PC-3 (cell line): Measurements from ENCODE around the gene ADIPOR1. TPM values are rescaled to one million over a fixed set of nuclear protein-coding genes. Genes with fewer than 3 reads are reported as not detected.

Experiments
- ATAC-seq: fragments of 200-7000 bp; cut with Tn5 transposase; 2 replicates; pipeline ENCODE4 v1.9.1; 2020; ENCODE audit warnings: mild to moderate bottlenecking, moderate library complexity
- BruUV-seq: library from RNA; stranded (reverse); fragments of 400-500 nt; replicated peaks from 2 replicates; lab custom pipeline; 2021; lab: Mats Ljungman, UMichigan
- CTCF ChIA-PET: fragments of 300-600 bp; sonication (Branson Sonifier 250); formaldehyde crosslinking; loops from one replicate; lab custom pipeline; 2022; ENCODE audit warnings: antibody characterized with exemption; lab: Charles Lee
- POLR2A ChIA-PET: fragments of 300-600 bp; sonication (Branson Sonifier 250); formaldehyde crosslinking; loops from one replicate; lab custom pipeline; 2022; ENCODE audit warnings: antibody characterized with exemption; ENCODE audit not compliant: unreplicated experiment; lab: Charles Lee
- DNase-seq: peaks from one replicate; pipeline ENCODE4 v3.0.0-alpha.2; 2015
- H2AFZ ChIP-seq: fragments of 300-600 bp; sonication (generic); 2 replicates; pipeline ENCODE4 v1.6.0; 2016; ENCODE audit warnings: antibody characterized with exemption, low read length
- H3F3A ChIP-seq: fragments of 300-600 bp; sonication (generic); one replicate; pipeline ENCODE4 v1.6.0; 2017; ENCODE audit warnings: antibody characterized with exemption, low read length, control low read depth, mild to moderate bottlenecking; ENCODE audit not compliant: unreplicated experiment
- H3K27ac ChIP-seq: fragments of 300-600 bp; sonication (generic); 2 replicates; pipeline ENCODE4 v1.5.1; 2016; ENCODE audit warnings: mild to moderate bottlenecking, low read length
- H3K27me3 ChIP-seq: fragments of 300-600 bp; sonication (generic); 2 replicates; pipeline ENCODE4 v1.6.1; 2016; ENCODE audit warnings: low read length, mixed read lengths
- H3K36me3 ChIP-seq: fragments of 300-600 bp; sonication (generic); 2 replicates; pipeline ENCODE4 v1.6.1; 2016; ENCODE audit warnings: low read depth, mixed run types, low read length, mixed read lengths
- H3K4me1 ChIP-seq: fragments of 300-600 bp; sonication (generic); 2 replicates; pipeline ENCODE4 v1.5.1; 2016; ENCODE audit warnings: low read length; ENCODE audit not compliant: insufficient read depth
- H3K4me2 ChIP-seq: fragments of 300-600 bp; sonication (generic); 2 replicates; pipeline ENCODE4 v1.6.0; 2016; ENCODE audit warnings: low read length
- H3K4me3 ChIP-seq: fragments of 300-600 bp; sonication (generic); 2 replicates; pipeline ENCODE4 v1.5.1; 2016; ENCODE audit warnings: mild to moderate bottlenecking, low read length, mixed read lengths
- H3K79me2 ChIP-seq: fragments of 300-600 bp; sonication (generic); 2 replicates; pipeline ENCODE4 v1.6.1; 2017; ENCODE audit warnings: low read length, mixed read lengths
- H3K9ac ChIP-seq: fragments of 300-600 bp; sonication (generic); 2 replicates; pipeline ENCODE4 v1.6.0; 2016; ENCODE audit warnings: mild to moderate bottlenecking, low read length
- H3K9me2 ChIP-seq: fragments of 300-600 bp; sonication (generic); replicated peaks from 2 replicates; pipeline ENCODE4 v1.6.1; 2016; ENCODE audit warnings: mixed run types, low read length, mixed read lengths
- H3K9me3 ChIP-seq: fragments of 300-600 bp; sonication (generic); 2 replicates; pipeline ENCODE4 v1.6.1; 2016; ENCODE audit warnings: low read length, mixed read lengths
- H4K20me1 ChIP-seq: fragments of 300-600 bp; sonication (generic); 2 replicates; pipeline ENCODE4 v1.6.1; 2016; ENCODE audit warnings: low read length, mixed read lengths
- CTCF ChIP-seq: fragments of 300-600 bp; sonication (generic); conservative IDR thresholded peaks from 2 replicates; pipeline ENCODE4 v1.5.1; 2017; ENCODE audit warnings: antibody characterized with exemption, low read depth, mild to moderate bottlenecking, low read length
- EZH2 ChIP-seq: fragments of 300-600 bp; sonication (generic); IDR thresholded peaks from one replicate; pipeline ENCODE4 v1.6.1; 2017; ENCODE audit warnings: antibody characterized with exemption, mild to moderate bottlenecking, low read length; ENCODE audit not compliant: unreplicated experiment
- EZH2phosphoT487 ChIP-seq: fragments of 300-600 bp; sonication (generic); IDR thresholded peaks from 2 replicates; pipeline ENCODE4 v1.6.1; 2018; ENCODE audit warnings: mild to moderate bottlenecking, antibody characterized with exemption, low read length, borderline replicate concordance
- intact Hi-C: fragments of 100-400 bp; cut with micrococcal nuclease; formaldehyde crosslinking; loops from 2 replicates; pipeline ENCODE4 v1.9.0; 2023
- total RNA-seq: library from RNA; depleted of rRNA; stranded (reverse); fragments of >200 nt; gene quantifications from 2 replicates; pipeline ENCODE4 v1.2.3, GENCODE V29; 2014

The ADIPOR1 gene
- total RNA-seq, 1 experiment from 2014 or later: 137 TPM

DNA sequence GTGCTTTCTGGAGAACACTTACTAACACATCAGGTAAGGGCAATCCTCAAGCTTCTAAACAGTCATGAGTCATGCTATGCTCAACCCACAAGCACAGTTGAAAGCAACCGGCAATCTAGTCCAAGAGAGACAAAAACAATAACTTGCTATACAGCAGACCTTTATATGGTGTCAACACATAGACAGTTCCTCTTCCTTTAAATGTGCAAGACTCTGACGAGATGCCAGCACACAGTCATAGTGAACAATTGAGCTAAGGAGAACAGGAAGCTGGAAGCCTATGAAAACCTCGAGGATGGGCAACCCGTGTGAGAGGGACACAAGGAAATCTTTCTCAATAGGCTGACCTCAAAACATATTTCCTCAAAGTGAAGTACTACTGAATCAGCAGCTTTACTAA is 5.3 kb downstream of the ADIPOR1 start:
- Histone ChIP-seq H3K9me2 (no peaks in the 10 kb centered on the region), H3K4me3 (no peak overlapping the region), H4K20me1 (peaks cover 36% of the 10 kb centered on the region), H3K4me2 (peak overlapping the region; percentile 34), H3K27me3 (no peaks in the 10 kb centered on the region), H3K9ac (no peak overlapping the region), H3K4me1 (peaks cover 43% of the 10 kb centered on the region), H3K36me3 (peaks cover 16% of the 10 kb centered on the region; the same call in 1 of the 2 replicates), H3K27ac (0 out of 2 replicates have a peak overlapping the region, but pooled peaks have one; percentile 1), H3K9me3 (no peaks in the 10 kb centered on the region), H2AFZ (no peak overlapping the region), H3F3A (no peaks in the 10 kb centered on the region), H3K79me2 (peaks cover 73% of the 10 kb centered on the region)
- intact Hi-C loops: no loop called here
- ChIA-PET CTCF (interaction anchor here (0.6 kb wide), 1 partner anchor 91 kb away, joined by 4 read pairs; no protein-coding TSS in a partner anchor), POLR2A (interaction anchor here (0.5 to 0.6 kb wide), 3 partner anchors 9 to 313 kb away, joined by 3 to 10 read pairs (median 3); partner anchors contain the start of gene TMEM183A)
- peak; percentile 80 for DNase-seq
- no peak for TF ChIP-seq EZH2phosphoT487
- no peak for TF ChIP-seq EZH2
- no peak for TF ChIP-seq CTCF
- peak; percentile 73 for ATAC-seq
- BruUV-seq: no TSS peak

- peaks cover 42% of the 10 kb centered on the region for H3K4me1 ChIP-seq
- H3K27ac ChIP-seq: no peak overlapping the region
- ATAC-seq: no peak
- no peak overlapping the region for H2AFZ ChIP-seq
- no peak overlapping the region for H3K9ac ChIP-seq
- H3K36me3 ChIP-seq: peaks cover 20% of the 10 kb centered on the region; the same call in 1 of the 2 replicates
- H3K4me2 ChIP-seq: peak overlapping the region; percentile 30
- POLR2A ChIA-PET: no interaction called here
- no peak for DNase-seq
- TF ChIP-seq EZH2phosphoT487: no peak
- no peak for TF ChIP-seq EZH2
- no peak for TF ChIP-seq CTCF
- H3K4me3 ChIP-seq: no peak overlapping the region
- CTCF ChIA-PET: no interaction called here
- no peaks in the 10 kb centered on the region for H3K27me3 ChIP-seq
- no peaks in the 10 kb centered on the region for H3K9me3 ChIP-seq
- peaks cover 66% of the 10 kb centered on the region for H3K79me2 ChIP-seq
- no peaks in the 10 kb centered on the region for H3K9me2 ChIP-seq
- no TSS peak for BruUV-seq
- H3F3A ChIP-seq: no peaks in the 10 kb centered on the region
- H4K20me1 ChIP-seq: peaks cover 33% of the 10 kb centered on the region
- intact Hi-C loops: no loop called here
These were observed 6.0 kb downstream of the ADIPOR1 start for GRCh38 chr1:202952099-202952498.

GRCh38 chr1:202951437-202951836 is 6.7 kb downstream of the ADIPOR1 start:
- peaks cover 27% of the 10 kb centered on the region for H4K20me1 ChIP-seq
- H3K27ac ChIP-seq: no peak overlapping the region
- H2AFZ ChIP-seq: no peak overlapping the region
- CTCF ChIA-PET: no interaction called here
- no peaks in the 10 kb centered on the region for H3F3A ChIP-seq
- H3K4me2 ChIP-seq: no peak overlapping the region
- no TSS peak for BruUV-seq
- no peak for ATAC-seq
- no peaks in the 10 kb centered on the region for H3K9me3 ChIP-seq
- no peaks in the 10 kb centered on the region for H3K9me2 ChIP-seq
- H3K36me3 ChIP-seq: peaks cover 20% of the 10 kb centered on the region; the same call in 1 of the 2 replicates
- peaks cover 35% of the 10 kb centered on the region for H3K4me1 ChIP-seq
- no peak for DNase-seq
- no peak overlapping the region for H3K9ac ChIP-seq
- intact Hi-C loops: no loop called here
- POLR2A ChIA-PET: interaction anchor here (0.5 kb wide), 1 partner anchor 741 kb away, joined by 3 read pairs; no protein-coding TSS in a partner anchor
- H3K27me3 ChIP-seq: no peaks in the 10 kb centered on the region
- no peak overlapping the region for H3K4me3 ChIP-seq
- TF ChIP-seq CTCF (no peak), EZH2phosphoT487 (no peak), EZH2 (no peak)
- peaks cover 59% of the 10 kb centered on the region for H3K79me2 ChIP-seq
